SU-DHL-6 (cell line): Measurements from ENCODE around the gene CACNG1.

Experiments
- H2AFZ ChIP-seq: fragments of 200-600 bp; sonication (generic); 2 replicates; pipeline ENCODE4 v1.6.1; 2014; ENCODE audit warnings: low read depth, mild to moderate bottlenecking, moderate library complexity, mixed read lengths, antibody characterized with exemption, low read length; ENCODE audit not compliant: severe bottlenecking
- H3F3A ChIP-seq: fragments of 200-600 bp; shearing (Covaris generic); 2 replicates; pipeline ENCODE4 v1.6.0; 2016; ENCODE audit warnings: antibody characterized with exemption, mild to moderate bottlenecking; ENCODE audit not compliant: insufficient read depth
- H3K27ac ChIP-seq: fragments of 200-600 bp; sonication (generic); 2 replicates; pipeline ENCODE4 v1.5.1; 2016; ENCODE audit warnings: low read depth, mild to moderate bottlenecking, low read length, moderate library complexity, mixed read lengths
- H3K27me3 ChIP-seq: fragments of 200-600 bp; sonication (generic), shearing (Covaris generic); 2 replicates; pipeline ENCODE4 v1.6.0; 2014; ENCODE audit warnings: mild to moderate bottlenecking, low read length
- H3K36me3 ChIP-seq: fragments of 200-600 bp; sonication (generic); 2 replicates; pipeline ENCODE4 v1.6.1; 2014; ENCODE audit warnings: mild to moderate bottlenecking, low read length, mixed read lengths
- H3K4me2 ChIP-seq: fragments of 300-600, 200-600 bp; shearing (Covaris generic), sonication (generic); 2 replicates; pipeline ENCODE4 v1.6.0; 2014; ENCODE audit warnings: low read length, low read depth, mild to moderate bottlenecking; ENCODE audit not compliant: poor library complexity, severe bottlenecking
- H3K4me3 ChIP-seq: fragments of 200-600 bp; sonication (generic); 2 replicates; pipeline ENCODE4 v1.5.1; 2014; ENCODE audit warnings: antibody characterized with exemption, low read length, mild to moderate bottlenecking, mixed read lengths; ENCODE audit not compliant: insufficient read depth, poor library complexity, severe bottlenecking
- H3K79me2 ChIP-seq: fragments of 200-600 bp; sonication (generic); 2 replicates; pipeline ENCODE4 v1.6.1; 2014; ENCODE audit warnings: mild to moderate bottlenecking, low read length, moderate library complexity; ENCODE audit not compliant: insufficient read depth
- H3K9ac ChIP-seq: fragments of 200-600 bp; sonication (generic); 2 replicates; pipeline ENCODE4 v1.7.0; 2014; ENCODE audit warnings: mild to moderate bottlenecking, low read length
- H3K9me2 ChIP-seq: fragments of 200-600 bp; sonication (generic); replicated peaks from 2 replicates; pipeline ENCODE4 v1.6.1; 2014; ENCODE audit warnings: low read length; ENCODE audit not compliant: insufficient read depth
- H3K9me3 ChIP-seq: fragments of 200-600 bp; sonication (generic); 2 replicates; pipeline ENCODE4 v1.6.1; 2014; ENCODE audit warnings: low read length, mixed read lengths; ENCODE audit not compliant: insufficient read depth
- H4K20me1 ChIP-seq: fragments of 200-600 bp; sonication (generic); 2 replicates; pipeline ENCODE4 v1.6.1; 2014; ENCODE audit warnings: low read depth, mild to moderate bottlenecking, antibody characterized with exemption, low read length, moderate library complexity, mixed read lengths
- EZH2phosphoT487 ChIP-seq: fragments of 200-600 bp; sonication (generic), shearing (Covaris generic); conservative IDR thresholded peaks from 2 replicates; pipeline ENCODE4 v1.6.1; 2018; ENCODE audit warnings: mild to moderate bottlenecking, antibody characterized with exemption, low read length, moderate library complexity, mixed read lengths
- TF ChIP-seq, protein P1 (sequence below): fragments of 200-600 bp; sonication (generic); IDR thresholded peaks from one replicate; pipeline ENCODE4 v1.5.1; 2017; ENCODE audit warnings: antibody characterized with exemption, mild to moderate bottlenecking, low read length, moderate library complexity; ENCODE audit not compliant: insufficient read depth, poor library complexity, severe bottlenecking

The CACNG1 gene

DNA sequence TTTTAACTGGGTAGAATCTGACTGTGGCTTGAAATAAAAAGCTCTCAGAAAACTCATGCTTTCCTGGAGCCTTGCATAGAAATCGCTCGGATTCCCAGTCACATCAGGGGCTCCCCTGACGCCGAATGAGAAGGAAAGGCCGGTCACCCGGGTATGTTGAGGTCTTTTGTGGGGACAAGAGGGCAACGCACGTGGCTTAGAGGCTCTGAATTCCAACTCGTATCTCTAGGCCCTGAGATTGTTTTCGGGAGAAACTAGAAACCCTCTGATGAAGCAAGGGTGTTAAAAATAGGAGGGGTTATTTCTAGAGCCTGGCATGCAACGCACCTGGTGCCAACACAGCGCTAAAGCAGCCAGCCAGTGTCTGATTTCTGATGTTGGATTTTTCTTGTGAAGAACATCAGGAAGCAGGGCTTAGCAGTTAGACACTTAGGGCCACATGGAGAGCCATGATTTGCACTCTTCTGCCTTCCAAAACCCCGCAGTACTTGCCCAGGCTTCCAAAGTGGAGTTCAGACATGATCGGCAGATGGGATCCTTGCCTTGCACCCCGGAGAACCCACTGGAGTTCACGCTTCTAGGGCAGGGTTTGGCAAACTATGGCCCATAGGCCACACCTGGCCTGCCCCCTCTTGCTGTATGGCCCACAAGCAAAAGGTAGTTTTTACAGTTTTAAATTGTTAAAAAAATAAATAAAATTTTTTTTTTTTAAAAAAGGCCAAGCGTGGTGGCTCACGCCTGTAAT, 12.6 kb downstream of the CACNG1 start:
- H3K27ac ChIP-seq, result no peak overlapping the region
- TF ChIP-seq EZH2phosphoT487, result no peak
- TF ChIP-seq, protein P1, sequence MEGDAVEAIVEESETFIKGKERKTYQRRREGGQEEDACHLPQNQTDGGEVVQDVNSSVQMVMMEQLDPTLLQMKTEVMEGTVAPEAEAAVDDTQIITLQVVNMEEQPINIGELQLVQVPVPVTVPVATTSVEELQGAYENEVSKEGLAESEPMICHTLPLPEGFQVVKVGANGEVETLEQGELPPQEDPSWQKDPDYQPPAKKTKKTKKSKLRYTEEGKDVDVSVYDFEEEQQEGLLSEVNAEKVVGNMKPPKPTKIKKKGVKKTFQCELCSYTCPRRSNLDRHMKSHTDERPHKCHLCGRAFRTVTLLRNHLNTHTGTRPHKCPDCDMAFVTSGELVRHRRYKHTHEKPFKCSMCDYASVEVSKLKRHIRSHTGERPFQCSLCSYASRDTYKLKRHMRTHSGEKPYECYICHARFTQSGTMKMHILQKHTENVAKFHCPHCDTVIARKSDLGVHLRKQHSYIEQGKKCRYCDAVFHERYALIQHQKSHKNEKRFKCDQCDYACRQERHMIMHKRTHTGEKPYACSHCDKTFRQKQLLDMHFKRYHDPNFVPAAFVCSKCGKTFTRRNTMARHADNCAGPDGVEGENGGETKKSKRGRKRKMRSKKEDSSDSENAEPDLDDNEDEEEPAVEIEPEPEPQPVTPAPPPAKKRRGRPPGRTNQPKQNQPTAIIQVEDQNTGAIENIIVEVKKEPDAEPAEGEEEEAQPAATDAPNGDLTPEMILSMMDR, result no peak
- no peaks in the 10 kb centered on the region for H3K27me3 ChIP-seq
- no peaks in the 10 kb centered on the region for H3K36me3 ChIP-seq
- no peaks in the 10 kb centered on the region for H3K9me3 ChIP-seq
- H3K4me2 ChIP-seq, result no peak overlapping the region
- no peak overlapping the region for H2AFZ ChIP-seq
- H4K20me1 ChIP-seq, result no peaks in the 10 kb centered on the region
- H3K9ac ChIP-seq, result no peak overlapping the region
- no peaks in the 10 kb centered on the region for H3F3A ChIP-seq
- no peak overlapping the region for H3K4me3 ChIP-seq
- H3K79me2 ChIP-seq, result no peaks in the 10 kb centered on the region
- H3K9me2 ChIP-seq, result no peaks in the 10 kb centered on the region

- Histone ChIP-seq H3K27me3 (no peaks in the 10 kb centered on the region), H3K36me3 (no peaks in the 10 kb centered on the region), H3K9ac (no peak overlapping the region), H3K9me2 (no peaks in the 10 kb centered on the region), H3K9me3 (no peaks in the 10 kb centered on the region), H2AFZ (no peak overlapping the region), H3K79me2 (no peaks in the 10 kb centered on the region), H3K4me2 (no peak overlapping the region), H3K27ac (no peak overlapping the region), H3K4me3 (no peak overlapping the region), H4K20me1 (no peaks in the 10 kb centered on the region), H3F3A (no peaks in the 10 kb centered on the region)
- TF ChIP-seq, protein P1, result no peak
- TF ChIP-seq EZH2phosphoT487, result no peak
These were observed 13.7 kb downstream of the CACNG1 start for GRCh38 chr17:67058036-67058435.

GRCh38 chr17:67059372-67059771, 15.0 kb downstream of the CACNG1 start:
- Histone ChIP-seq H3K9me2 (no peaks in the 10 kb centered on the region), H3K36me3 (no peaks in the 10 kb centered on the region), H3K27me3 (no peaks in the 10 kb centered on the region), H3K4me3 (no peak overlapping the region), H3F3A (no peaks in the 10 kb centered on the region), H3K9me3 (no peaks in the 10 kb centered on the region), H3K79me2 (no peaks in the 10 kb centered on the region), H3K4me2 (no peak overlapping the region), H4K20me1 (no peaks in the 10 kb centered on the region), H2AFZ (no peak overlapping the region), H3K27ac (no peak overlapping the region), H3K9ac (no peak overlapping the region)
- no peak for TF ChIP-seq EZH2phosphoT487
- TF ChIP-seq, protein P1, result no peak
